Panc1 (cell line): ENCODE data around the gene GPR149. TPM values are rescaled to one million over a fixed set of nuclear protein-coding genes. Genes with fewer than 3 reads are reported as not detected.

Experiments used
- ATAC-seq: fragments of 200-7000 bp; cut with Tn5 transposase; 2 replicates; pipeline ENCODE4 v1.9.1; 2020; ENCODE audit warnings: mild to moderate bottlenecking, moderate library complexity
- BruUV-seq: library from RNA; stranded (reverse); fragments of 400-500 nt; replicated peaks from 2 replicates; lab custom pipeline; 2021; lab: Mats Ljungman, UMichigan
- CTCF ChIA-PET: fragments of 300-600 bp; sonication (Branson Sonifier 250); formaldehyde crosslinking; loops from one replicate; lab custom pipeline; 2022; ENCODE audit warnings: antibody characterized with exemption; lab: Charles Lee
- POLR2A ChIA-PET: fragments of 300-600 bp; sonication (Branson Sonifier 250); formaldehyde crosslinking; loops from one replicate; lab custom pipeline; 2022; ENCODE audit warnings: antibody characterized with exemption; lab: Charles Lee
- DNase-seq: peaks from one replicate; pipeline ENCODE4 v3.0.0-alpha.2; 2010; ENCODE audit warnings: low read depth, low spot score
- H3K27ac ChIP-seq: 2 replicates; pipeline ENCODE4 v1.5.1; 2011; ENCODE audit warnings: mild to moderate bottlenecking, low read length, inconsistent platforms
- H3K27me3 ChIP-seq: fragments of 200-500 bp; sonication (Bioruptor generic); 2 replicates; pipeline ENCODE4 v1.6.0; 2014; ENCODE audit warnings: low read length, inconsistent platforms; ENCODE audit not compliant: control insufficient read depth, insufficient read depth
- H3K36me3 ChIP-seq: fragments of 200-500 bp; sonication (Bioruptor generic); 2 replicates; pipeline ENCODE4 v1.5.1; 2014; ENCODE audit warnings: inconsistent platforms, mild to moderate bottlenecking, low read length, moderate library complexity; ENCODE audit not compliant: control insufficient read depth, insufficient read depth
- H3K4me1 ChIP-seq: 2 replicates; pipeline ENCODE4 v1.5.1; 2011; ENCODE audit warnings: inconsistent platforms, mild to moderate bottlenecking, low read length, moderate library complexity; ENCODE audit not compliant: control insufficient read depth, insufficient read depth
- H3K4me3 ChIP-seq, 2 experiments: 2 replicates each; pipeline ENCODE4 v1.5.1; 2011 to 2012; ENCODE audit warnings: low read depth in 2 of 2, low read length in 2 of 2, mild to moderate bottlenecking in 2 of 2, inconsistent platforms in 1 of 2, moderate library complexity in 1 of 2
- H3K9me3 ChIP-seq: fragments of 200-500 bp; sonication (Bioruptor generic); 2 replicates; pipeline ENCODE4 v1.5.1; 2014; ENCODE audit warnings: low read depth, mild to moderate bottlenecking, inconsistent platforms, low read length, moderate library complexity; ENCODE audit not compliant: control insufficient read depth, insufficient read depth
- CTCF ChIP-seq: fragments of 450-650 bp; IDR thresholded peaks from 2 replicates; pipeline ENCODE4 v1.5.1; 2017; ENCODE audit warnings: mild to moderate bottlenecking
- POLR2AphosphoS5 ChIP-seq: IDR thresholded peaks from 2 replicates; pipeline ENCODE4 v1.6.1; 2012; ENCODE audit warnings: mild to moderate bottlenecking, low read depth, low read length, moderate library complexity
- REST ChIP-seq, 2 experiments: IDR thresholded peaks; 2 replicates each; pipeline ENCODE4 v1.6.1; 2011 to 2012; ENCODE audit warnings: low read depth in 2 of 2, control low read depth in 1 of 2, low read length in 1 of 2, mild to moderate bottlenecking in 1 of 2, moderate library complexity in 1 of 2; ENCODE audit not compliant: insufficient read depth in 1 of 2
- SIN3A ChIP-seq: IDR thresholded peaks from 2 replicates; pipeline ENCODE4 v1.6.1; 2012; ENCODE audit warnings: low read depth, mild to moderate bottlenecking, low read length, moderate library complexity, borderline replicate concordance; ENCODE audit not compliant: insufficient read depth
- TCF7L2 ChIP-seq: IDR thresholded peaks from 2 replicates; pipeline ENCODE4 v1.6.1; 2011; ENCODE audit warnings: mild to moderate bottlenecking, low read depth, low read length, inconsistent platforms
- in situ Hi-C: cut with HindIII; loops from 2 replicates; pipeline ENCODE4 v1.10.0; 2016; ENCODE audit warnings: low sequenced_read_pairs, low pct_unique_long_range_greater_than_20kb
- intact Hi-C: fragments of 100-400 bp; cut with micrococcal nuclease; formaldehyde crosslinking; loops from one replicate; pipeline ENCODE4 v1.10.0; 2022; ENCODE audit not compliant: unreplicated experiment
- total RNA-seq: library from RNA; stranded (reverse); gene quantifications from one replicate; pipeline ENCODE4 v1.2.1, GENCODE V29; 2021; ENCODE audit not compliant: unreplicated experiment

GPR149 gene
- total RNA-seq, 1 experiment from 2014 or later, result not detected

- H3K9me3 ChIP-seq, result no peaks in the 10 kb centered on the region
- BruUV-seq, result no TSS peak
- DNase-seq (no peak), ATAC-seq (no peak)
- H3K4me1 ChIP-seq, result no peaks in the 10 kb centered on the region
- no peak overlapping the region for H3K4me3 ChIP-seq
- ChIA-PET POLR2A (interaction anchor here (0.6 kb wide), 1 partner anchor 1446 kb away, joined by 4 read pairs; no protein-coding TSS in a partner anchor), CTCF (interaction anchor here (0.6 kb wide), 1 partner anchor 1578 kb away, joined by 3 read pairs; no protein-coding TSS in a partner anchor)
- TF ChIP-seq CTCF (no peak), SIN3A (no peak), POLR2AphosphoS5 (no peak), TCF7L2 (no peak)
- in situ Hi-C loops (no loop called here), intact Hi-C loops (no loop called here)
- peaks cover 55% of the 10 kb centered on the region for H3K36me3 ChIP-seq
- H3K27me3 ChIP-seq, result no peaks in the 10 kb centered on the region
- H3K27ac ChIP-seq, result no peak overlapping the region
Observed at GRCh38 chr3:154310840-154311239, 119.2 kb downstream of the GPR149 start.

- H3K27ac ChIP-seq, result no peak overlapping the region
- ATAC-seq (no peak), DNase-seq (no peak)
- H3K9me3 ChIP-seq, result no peaks in the 10 kb centered on the region
- no peaks in the 10 kb centered on the region for H3K4me1 ChIP-seq
- intact Hi-C loops (no loop called here), in situ Hi-C loops (no loop called here)
- no TSS peak for BruUV-seq
- H3K27me3 ChIP-seq, result no peaks in the 10 kb centered on the region
- ChIA-PET POLR2A (no interaction called here), CTCF (no interaction called here)
- H3K4me3 ChIP-seq, result no peak overlapping the region
- peaks cover 49% of the 10 kb centered on the region for H3K36me3 ChIP-seq
- TF ChIP-seq REST (IDR thresholded peaks at IDR 0.05; ENCODE audit: insufficient read depth in 1 of 2, low read depth in 2 of 2, low read length in 1 of 2) (no peak), CTCF (no peak), SIN3A (no peak), POLR2AphosphoS5 (no peak), TCF7L2 (no peak)
Observed at GRCh38 chr3:154307363-154307762, 122.6 kb downstream of the GPR149 start.
